Erythroblast (primary cell): ENCODE data around the gene FBXO22.

Experiments used
- GATA1 ChIP-seq: IDR thresholded peaks from 2 replicates; pipeline ENCODE4 v1.6.1; 2011; ENCODE audit warnings: low read depth, mild to moderate bottlenecking, control low read depth, low read length, moderate library complexity
- POLR2A ChIP-seq: IDR thresholded peaks from 2 replicates; pipeline ENCODE4 v1.6.1; 2011; ENCODE audit warnings: mild to moderate bottlenecking, low read length

DNA sequence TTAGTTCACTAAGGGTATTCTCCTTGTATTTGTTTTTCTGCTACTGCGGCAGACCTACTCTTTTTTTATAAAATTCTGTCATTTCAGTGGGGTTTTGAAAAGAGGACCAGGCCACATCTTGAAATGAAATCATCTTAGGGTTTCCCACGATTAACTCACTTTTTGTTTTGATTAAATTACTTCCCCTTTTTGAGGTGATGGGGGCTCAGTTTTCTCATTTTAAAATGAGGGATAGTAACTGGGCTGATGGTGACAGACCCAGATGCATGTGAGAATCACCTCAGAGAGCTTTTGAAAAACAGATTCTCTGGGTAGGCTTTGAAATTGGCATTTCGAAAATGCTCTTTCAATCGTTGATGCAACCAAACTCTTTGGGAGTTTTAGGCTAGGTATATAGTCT lies 36.2 kb upstream of the FBXO22 start:
- TF ChIP-seq POLR2A (no peak), GATA1 (no peak)
